ENCODE measurements around the gene LCN10.

GRCh38 chr9:136751814-136752213 lies 9.1 kb upstream of the LCN10 start:
- TF ChIP-seq POLR2A (IDR thresholded peaks at IDR 0.05; ENCODE audit: extremely low read depth, insufficient read length) (no peak), CTCF (IDR thresholded peaks at IDR 0.05; ENCODE audit: low read depth, low read length) (no peak), MYC (IDR thresholded peaks at IDR 0.05; ENCODE audit: low read depth, low read length) (no peak), MAX (IDR thresholded peaks at IDR 0.05; ENCODE audit: low read depth, low read length) (no peak)
